ENCODE results near the gene KATNB1.

KATNB1 gene

DNA sequence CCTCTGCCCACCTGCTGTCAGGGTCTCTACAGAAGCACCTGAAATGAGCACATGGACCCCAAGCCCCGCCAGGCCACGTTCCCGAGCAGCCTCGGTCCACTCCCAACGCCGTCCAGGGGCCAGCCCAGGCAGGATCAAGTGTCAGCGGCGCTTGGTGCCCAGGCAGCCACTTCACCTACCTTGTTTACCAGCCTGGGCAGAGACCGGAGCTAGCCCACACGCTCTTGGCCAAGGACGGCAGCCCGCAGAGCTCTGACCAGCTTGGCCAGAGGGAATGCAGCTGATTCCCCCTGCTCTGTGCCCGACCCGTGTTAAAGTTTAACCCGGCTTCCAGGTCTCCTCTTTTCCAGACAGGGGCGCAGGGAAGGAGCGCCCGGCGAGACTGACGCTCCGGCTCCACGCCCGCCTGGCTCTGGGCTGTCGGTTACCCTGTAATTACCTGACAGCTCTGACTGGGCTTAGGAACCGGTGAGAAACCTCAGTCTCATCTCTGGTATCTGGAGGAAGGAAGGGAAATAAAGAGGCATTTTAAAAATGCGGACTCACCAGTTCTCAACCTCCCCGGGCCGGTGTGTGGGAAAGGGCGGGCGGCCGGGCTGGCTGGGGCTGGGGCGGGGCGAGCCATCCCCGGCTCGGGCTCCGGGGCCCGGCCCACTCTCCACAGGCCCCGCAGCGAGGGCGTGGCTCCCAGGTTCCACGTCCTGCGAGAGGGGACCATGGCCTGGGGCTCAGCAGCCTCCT lies 62.1 kb downstream of the KATNB1 start:
- no peak for DNase-seq

DNA sequence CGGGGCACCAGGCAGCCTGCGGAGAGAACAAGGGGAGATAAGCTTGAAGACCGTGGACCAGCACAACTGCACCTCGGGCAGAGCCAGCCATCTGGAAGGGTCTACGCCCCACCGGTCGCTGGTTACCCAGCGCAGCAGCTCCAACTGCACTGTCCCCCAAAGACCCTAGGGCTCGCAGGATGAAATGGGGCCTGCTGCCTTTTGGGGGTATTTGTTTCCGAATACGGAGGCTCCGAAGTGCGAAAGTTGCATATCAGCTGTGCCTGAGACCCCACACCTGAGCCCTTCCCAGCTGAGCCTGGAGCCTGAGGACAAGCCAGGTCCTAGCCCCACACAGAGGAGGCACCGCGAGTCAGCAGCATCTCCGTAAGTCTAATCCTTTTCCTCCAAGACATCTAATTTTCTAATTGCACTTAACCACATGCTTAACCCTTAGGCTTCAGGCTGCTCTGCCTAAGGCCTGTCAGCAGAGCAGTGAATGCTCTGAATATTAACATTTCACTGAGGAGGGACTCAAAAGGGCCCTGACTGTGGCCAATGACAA lies 62.8 kb downstream of the KATNB1 start:
- no peak for DNase-seq

DNA sequence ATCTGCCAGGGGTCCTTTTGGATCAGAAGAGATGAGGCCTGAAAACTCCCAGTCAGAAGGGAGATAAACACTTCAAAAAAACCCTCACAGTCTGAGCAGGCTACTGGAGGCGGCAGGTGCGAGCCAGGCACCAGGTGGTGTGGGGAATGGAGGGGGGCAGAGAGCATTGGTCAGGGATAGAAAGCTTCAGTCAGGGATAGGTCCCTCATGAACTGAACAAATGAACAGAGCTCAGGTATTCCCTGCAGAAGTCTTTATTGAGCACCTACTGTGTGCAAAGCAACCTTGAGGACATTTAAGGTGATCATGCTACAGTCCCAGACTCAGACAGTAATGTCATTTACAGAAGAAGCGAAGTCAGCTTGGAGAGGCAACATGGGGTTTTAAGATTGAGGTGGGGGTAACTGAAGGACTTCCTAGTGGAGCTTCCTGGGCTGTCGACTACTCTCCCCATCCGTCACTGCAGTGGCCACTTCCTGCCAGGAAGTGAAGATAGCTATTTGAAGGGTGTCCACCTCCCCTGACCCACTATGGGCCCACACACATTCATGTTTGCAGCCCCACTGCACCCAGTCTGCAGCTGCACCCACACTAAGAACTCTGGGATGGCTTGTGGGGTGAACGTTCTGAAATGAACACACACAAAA lies 63.5 kb downstream of the KATNB1 start:
- no peak for DNase-seq

- no peak for DNase-seq
Observed at GRCh38 chr16:57799600-57800199, 64.1 kb downstream of the KATNB1 start.

DNA sequence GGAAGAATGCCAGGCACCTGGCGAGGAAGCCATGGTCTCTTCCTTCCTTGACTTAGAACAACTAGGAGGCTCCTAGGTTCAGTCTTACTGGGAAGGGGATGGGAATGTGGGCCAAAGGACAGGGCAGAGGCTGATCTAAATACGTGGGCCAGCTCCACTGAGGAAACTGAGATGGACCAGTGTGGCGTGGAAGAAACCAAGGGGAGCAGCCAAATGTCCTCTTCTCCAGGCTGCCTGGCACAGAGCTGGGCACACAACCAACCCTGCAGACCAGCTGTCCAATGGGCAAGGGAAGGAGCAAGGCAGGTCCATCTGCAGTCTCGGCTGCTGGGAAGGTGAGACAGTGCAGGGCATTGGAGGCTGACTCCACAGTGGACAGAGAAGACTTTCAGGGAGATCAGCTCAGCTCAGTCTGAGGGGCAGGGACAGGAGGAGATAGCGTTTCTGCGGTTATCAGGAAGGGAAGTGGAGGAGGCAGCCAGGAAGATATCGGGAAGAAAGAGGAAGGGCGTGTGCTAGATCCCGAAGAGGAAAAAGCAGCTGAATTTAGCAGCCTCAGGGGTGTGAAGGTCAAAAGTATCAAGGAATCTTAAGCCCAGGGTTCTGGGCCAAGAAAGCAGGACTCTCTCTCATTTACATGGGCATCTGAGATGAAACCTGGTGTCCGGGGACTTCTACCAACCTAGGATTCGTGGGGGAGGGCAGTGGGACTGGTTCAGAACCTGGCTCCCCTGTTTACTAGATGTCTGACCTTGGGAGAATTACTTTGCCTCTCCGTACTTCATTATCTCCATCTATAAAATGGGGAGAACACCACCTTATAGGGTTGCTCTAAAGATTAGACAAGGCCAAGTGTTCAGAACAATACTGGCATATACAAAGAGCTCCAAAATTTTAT lies 64.9 kb downstream of the KATNB1 start:
- DNase-seq, result no peak

DNA sequence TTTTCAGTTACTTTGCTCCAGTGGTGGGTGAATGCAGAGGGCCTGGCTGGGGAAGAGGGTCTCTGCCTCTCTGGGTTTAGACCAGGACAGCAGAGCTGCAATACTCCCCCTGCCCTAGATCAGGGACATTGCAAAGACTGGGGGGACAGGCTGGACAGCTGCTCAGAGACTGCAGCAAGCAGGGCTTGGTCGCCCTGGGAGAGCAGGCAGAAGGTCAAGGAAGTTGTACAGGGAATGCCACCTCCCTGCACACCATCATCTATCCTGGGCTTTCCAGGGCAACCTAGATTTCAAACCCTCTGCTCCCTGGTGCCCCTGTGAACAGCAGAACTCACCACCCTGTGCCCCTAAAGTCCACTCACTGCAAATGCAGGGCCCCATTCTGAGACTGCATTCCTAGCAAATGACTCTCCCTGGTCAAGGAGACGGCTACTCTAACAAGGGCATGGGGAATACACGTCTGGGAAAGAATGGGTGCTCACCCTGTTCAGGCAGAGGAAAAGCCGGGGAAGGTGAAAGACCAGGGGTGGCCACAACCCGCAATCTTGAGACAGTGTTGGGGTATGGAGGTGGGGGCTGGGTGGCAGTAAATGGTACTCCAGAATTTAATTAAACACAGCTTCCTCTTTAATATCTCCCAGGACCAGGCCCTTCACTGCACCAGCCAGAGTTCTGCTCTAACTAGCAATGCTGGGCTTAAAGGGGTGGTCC lies 65.7 kb downstream of the KATNB1 start:
- no peak for DNase-seq

DNA sequence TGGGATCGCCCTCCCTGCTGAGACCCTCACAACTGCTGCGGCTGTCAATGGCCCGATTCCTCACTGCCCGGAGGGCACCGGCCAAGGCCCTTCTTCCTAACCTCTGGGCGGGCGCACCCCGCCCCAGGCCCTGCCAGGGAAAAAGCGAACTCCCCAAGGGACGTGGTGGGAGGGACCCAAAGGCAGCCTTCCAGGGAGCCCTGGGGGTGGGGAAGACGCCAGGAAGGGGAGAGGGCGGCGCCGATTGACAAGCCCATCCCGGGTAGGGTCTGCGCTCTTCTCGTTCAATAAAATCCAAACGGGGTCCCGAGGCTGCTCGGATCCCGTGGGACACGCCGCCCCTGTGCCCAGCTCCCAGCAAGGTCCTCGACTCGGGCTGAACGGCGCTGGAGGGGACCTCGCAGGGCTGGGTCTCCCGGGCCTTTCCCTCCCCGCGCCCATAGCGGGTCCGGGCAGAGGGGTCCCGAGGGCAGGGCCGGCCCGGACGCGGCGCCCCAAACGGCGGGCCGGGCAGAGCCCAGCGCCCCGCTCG lies 66.3 kb downstream of the KATNB1 start:
- DNase-seq, result no peak

GRCh38 chr16:57802341-57803133 lies 67.0 kb downstream of the KATNB1 start, which contains the start of gene KIFC3:
KIFC3 (minus strand) TSS chr16:57802491; CDS start chr16:57798243, 4,248 bp downstream.
- DNase-seq, result peak; percentile 57

GRCh38 chr16:57803134-57803990 lies 67.8 kb downstream of the KATNB1 start:
- no peak for DNase-seq

DNA sequence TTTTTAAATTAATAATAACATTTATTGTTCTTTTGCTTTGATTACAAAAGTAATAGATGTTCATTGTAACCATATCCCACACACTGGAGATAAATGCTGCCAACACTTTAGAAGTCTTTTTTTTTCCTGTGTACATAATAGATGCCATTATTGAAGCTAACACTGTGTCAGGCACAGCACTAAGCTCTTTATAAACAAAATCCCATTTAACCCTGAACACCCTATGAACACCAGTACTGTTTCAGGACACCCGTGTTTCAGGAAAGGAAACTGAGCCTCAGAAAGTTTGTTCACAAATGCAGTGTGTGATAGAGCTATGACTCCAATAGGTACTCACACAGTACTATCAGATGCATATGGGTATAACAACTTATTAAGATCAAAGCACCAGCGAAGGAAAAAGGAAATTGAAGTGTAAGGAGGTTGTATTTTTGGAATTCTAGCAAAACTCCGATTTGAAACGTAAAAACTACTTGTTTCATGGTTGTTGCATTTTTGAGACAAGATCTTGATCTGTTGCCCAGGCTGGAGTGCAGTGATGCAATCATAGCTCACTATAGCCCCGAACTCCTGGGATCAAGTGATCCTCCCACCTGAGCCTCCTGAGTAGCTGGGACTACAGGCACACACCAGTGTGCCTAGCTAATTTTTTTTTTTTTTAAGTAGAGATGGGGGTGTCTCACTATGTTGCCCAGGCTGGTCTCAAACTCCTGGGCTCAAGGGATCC lies 68.7 kb downstream of the KATNB1 start:
- DNase-seq, result no peak

DNA sequence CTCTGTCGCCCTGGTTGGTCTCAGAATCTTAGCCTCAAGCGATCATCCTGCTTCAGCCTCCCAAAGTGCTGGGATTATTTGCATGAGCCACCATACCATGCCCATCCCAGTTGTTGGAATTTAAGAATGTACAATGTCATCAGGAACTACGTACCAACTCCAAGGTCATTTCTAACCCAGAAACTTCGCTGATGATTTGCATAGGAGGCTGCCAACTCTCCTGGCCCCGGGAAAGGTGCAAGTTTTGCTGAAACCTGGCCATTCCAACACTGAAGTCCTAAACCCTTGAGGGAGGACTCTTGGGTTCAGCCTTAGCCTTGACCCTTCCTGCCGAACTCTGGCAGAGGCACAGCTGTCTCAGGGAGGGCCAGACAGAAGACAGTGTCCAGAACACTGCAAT lies 69.6 kb downstream of the KATNB1 start:
- DNase-seq, result no peak
